Kasumi-1 (cell line): Measurements from ENCODE around the gene RHOBTB1.
"Not testable (repeated sequence)": the region's sequence is repeated elsewhere in the genome, so short reads cannot be mapped to it uniquely, and the experiment has no call there.

Source experiments
- DNase-seq, 2 experiments: peaks; one replicate each; lab custom pipeline; 2025; lab: John Stamatoyannopoulos, UW

The RHOBTB1 gene, protein sequence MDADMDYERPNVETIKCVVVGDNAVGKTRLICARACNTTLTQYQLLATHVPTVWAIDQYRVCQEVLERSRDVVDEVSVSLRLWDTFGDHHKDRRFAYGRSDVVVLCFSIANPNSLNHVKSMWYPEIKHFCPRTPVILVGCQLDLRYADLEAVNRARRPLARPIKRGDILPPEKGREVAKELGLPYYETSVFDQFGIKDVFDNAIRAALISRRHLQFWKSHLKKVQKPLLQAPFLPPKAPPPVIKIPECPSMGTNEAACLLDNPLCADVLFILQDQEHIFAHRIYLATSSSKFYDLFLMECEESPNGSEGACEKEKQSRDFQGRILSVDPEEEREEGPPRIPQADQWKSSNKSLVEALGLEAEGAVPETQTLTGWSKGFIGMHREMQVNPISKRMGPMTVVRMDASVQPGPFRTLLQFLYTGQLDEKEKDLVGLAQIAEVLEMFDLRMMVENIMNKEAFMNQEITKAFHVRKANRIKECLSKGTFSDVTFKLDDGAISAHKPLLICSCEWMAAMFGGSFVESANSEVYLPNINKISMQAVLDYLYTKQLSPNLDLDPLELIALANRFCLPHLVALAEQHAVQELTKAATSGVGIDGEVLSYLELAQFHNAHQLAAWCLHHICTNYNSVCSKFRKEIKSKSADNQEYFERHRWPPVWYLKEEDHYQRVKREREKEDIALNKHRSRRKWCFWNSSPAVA

DNA sequence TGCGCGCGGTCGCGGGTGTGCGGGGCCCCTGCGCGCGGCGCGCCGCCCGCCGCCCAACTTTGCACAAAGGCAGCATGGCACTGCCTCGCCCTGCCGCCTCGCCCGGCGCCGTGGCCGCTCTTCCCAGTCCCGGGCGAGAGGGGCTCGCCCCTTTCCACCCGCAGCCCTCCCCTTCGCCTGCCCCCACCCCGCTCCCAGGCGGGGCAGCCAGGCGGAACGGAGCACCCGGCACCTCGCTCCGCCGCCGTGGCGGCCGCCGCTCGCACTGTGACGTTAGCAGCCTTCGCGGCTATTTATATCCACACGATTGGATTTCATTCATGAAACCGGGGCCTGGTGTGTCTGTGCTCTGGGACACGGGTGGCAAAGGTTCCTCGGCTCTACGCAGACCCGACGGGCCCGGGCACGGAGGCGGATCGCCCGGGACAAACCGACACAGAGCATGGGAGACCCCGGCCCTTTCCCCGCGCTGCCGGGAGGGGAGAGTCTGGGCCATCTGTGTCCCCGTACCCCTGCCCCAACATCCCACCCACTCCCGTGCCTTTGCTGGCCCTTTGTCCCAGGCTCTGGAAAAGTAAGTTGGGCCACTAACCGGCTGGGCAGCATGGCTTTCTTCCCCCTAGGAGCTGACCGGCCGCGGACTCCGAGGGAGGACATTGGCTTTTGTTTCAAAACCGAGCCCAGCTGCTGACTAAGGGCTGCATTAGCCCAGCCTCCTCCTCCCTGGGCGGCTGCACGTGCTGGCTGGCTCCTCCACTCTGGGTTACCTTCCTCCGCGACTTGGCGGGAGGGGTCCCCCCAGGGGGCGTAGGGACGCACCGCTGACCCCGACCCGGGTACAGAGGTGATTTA is at the start of gene RHOBTB1:
Gene RHOBTB1, minus strand, starts transcription at position 128 of the 852 bp plus-strand sequence. CDS start 32,643 bp downstream, outside the sequence.
- DNase-seq = peak; percentile 55 to 79

DNA sequence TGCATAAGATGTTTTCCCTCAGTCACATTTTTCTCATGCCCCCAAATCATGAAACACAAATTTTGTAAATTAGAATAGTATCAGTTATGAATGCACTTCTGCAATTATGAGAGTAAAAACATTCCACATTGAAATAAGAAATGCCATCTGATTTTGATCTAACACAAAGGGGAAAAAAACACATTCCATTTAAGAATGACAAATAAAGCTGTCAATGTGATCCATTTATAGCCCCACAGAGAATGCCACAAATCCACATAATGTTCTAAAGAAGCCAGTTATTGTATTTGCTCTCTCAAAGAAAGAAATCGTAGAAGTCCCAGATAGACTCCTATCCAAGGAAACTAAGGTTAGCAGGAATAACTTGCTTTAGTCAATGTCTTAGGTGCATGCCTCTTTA is 48.7 kb upstream of the RHOBTB1 start:
- no peak for DNase-seq

DNA sequence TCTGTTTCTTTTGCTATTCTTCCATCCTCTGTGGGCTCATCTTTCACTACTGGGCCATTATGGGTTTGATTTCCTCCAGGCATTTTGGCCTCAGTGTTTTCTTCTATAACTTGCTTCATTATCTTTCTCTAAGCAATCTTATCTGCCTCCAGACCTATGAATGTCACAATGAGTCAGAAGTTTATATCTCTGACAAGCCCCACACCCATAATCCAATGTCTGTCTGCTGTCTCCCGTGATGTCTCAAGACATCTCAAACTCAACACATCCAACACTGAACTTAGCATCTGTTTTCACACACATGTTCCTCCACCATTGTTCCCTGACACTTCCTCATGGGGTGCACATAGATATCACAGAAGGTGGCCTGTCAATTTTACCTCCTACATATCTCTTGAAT is 46.7 kb upstream of the RHOBTB1 start:
- no peak for DNase-seq

DNA sequence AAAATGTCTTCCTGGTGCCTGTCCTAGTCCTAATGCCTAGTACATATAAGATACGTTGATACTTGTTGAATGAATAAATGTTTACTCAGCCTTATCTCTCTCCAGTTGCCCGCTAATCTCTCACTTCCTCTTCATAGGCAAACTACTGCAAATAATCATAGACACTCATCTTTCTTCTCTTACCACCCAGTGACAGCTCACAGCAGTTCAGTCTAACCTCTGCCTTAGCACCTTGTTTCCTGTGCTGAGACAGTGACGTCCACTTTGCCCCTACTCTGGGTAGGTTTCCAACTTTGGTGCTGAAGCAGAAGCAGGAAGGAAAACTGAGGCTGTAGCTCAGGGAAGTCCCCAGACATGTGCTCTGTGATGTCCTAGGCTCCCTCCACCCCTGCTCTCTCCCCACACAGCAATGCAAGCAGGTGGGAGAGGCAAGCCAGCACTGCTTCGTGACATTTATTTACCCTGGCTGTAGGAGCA is 45.5 kb upstream of the RHOBTB1 start:
- DNase-seq = no peak

DNA sequence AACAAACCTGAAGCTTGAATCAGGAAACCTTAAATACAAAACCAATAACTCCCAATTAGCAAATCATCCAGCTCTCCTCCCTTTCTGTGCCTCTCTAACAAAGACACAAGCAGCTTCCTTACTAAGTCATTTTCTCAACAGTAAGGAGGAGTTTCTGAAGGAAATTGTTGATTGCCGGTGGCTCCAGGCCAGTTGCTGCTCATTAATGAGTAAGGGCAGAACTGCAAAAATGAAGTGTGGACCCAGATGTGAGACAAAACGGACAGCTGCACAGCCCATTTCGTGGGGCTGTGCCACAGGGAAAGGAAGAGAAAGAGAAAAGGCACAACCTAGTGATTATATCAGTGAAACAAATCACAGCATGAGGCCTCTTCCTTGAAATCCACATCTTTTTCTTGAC is 42.8 kb upstream of the RHOBTB1 start:
- no peak for DNase-seq

DNA sequence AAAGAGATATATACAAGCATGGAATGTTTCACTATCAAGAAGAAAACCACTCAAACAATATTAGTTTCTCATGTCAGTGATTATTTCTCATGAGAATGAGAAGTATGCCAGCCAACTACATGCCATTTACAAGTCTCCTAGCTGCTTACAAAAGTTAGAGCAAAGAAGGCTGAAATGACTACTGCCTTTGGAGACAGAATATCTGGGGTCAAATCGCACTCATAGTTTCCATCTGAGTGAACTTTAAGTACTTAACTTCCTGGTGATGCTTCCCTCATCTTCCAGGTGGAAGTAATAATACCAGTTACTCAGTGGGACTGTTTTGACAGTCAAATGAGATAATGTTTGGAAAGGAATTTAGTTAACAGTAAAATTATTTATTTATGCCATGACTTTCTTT is 42.0 kb upstream of the RHOBTB1 start:
- DNase-seq = no peak

DNA sequence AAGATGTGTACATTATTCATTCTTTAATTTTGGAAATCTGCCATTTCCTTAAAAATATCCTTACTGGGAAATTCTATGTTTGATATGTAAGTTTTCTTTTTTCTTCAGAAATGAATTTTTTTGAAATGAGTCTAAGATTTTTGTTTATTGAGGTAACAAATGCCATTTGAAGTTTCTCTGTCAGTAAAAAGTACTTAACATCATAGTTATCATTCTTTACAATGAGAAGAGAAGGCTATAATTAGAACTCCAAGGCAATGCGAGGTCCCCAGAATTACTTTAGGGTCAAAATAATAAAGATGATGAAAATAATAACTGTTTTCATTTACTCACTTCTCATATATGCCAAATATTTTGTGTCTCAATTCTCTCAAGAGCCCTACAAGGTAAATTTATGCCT is 37.0 kb upstream of the RHOBTB1 start:
- no peak for DNase-seq

DNA sequence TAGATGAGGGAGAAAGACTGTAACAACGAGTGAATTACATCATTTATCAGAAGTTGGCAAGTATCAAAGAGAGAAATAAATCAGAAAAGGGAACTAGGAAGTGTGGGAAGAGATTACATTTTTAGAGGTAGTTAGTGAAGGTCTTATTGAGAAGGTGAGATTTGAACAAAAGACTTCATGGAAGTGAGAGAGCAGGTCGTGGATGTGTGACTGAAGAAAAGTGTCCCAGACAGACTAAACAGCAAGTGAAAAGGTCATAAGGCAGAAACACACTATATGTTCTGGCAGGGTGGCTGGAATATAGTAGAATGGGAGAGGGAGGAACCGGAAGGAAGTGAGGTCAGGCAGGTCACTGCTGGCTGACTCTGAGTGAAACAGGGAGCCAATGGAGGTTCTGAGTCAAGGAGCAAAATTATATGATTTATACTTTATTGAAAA is 35.7 kb upstream of the RHOBTB1 start:
- no peak for DNase-seq

DNA sequence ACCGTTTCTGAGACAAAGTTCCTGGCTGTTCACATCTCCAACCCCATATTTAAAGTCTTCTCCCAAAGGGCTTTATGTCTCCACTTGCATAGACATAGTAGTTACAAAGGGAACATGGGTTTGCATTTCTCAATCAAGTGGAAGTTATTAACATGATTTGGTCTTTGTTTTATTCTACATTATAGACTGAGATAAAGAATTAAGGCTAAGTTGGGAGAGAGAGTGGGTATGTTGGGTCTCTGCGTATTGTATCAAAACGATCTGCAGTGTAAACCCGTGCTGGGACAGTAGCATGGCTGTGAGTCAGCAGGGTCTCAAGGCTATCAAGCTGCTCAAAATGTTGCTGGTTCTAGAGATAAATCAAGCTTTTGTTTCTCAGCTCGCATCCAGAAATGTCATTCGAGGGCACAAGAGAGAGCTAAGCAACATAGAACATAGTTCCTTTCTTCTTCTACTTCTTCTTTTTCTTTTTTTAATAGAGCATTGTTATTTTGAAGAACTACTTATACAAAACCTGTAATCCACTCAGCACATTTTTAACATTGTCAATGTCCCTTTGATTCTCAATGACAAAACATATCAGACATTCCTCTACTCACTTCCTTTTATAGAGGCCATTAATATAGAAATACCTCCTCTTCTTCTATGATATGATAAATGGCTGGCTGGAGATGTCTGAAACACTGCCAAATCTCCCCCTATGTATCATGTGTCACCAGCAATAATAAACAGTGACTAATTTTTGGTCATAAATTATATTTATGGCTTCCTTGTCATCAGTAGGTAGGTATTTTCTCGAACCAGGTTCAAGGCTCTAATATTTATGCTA is 34.5 kb upstream of the RHOBTB1 start:
- DNase-seq = no peak

DNA sequence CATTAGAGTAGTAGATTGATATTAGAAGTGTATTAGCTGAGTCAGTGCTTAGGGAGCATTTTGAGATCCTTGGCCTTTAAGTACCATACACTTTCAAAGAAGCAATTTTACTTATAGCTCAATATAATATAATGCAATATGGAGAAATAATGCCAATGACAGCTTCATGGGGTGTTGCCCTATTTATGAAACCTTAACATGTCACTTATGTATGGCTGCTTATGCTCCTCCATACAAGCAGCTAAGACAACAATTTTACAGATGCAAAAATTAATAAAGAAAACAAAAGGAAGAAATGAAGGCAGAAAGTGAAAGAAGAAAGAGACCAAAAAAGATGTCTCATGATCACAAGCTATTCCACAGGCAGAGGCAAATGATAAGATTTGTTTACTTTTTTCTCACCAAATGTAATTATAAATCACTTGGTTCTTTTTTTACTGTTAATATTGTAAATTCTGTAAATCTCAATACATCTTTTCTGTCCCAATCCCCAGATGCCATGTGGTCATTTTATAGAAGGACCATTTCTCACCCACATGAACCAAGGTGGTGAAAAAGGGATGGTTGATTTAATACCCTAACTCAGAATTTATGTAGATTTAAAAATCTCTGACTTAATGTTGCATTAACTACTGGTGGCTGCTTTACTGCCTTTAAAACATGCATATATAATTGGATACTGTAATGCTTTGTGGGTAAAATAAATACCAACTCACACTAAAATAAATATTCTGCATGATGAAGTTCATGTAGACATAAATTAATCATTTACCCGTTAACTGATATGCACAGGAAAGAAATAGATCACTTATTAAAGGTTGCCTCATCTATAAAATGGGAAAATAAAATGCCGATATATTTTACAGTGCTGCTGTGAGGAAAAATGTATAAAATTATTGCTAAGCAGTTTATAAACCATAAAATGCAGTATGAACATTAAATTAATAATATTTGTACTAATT is 33.5 kb upstream of the RHOBTB1 start:
- DNase-seq = no peak

DNA sequence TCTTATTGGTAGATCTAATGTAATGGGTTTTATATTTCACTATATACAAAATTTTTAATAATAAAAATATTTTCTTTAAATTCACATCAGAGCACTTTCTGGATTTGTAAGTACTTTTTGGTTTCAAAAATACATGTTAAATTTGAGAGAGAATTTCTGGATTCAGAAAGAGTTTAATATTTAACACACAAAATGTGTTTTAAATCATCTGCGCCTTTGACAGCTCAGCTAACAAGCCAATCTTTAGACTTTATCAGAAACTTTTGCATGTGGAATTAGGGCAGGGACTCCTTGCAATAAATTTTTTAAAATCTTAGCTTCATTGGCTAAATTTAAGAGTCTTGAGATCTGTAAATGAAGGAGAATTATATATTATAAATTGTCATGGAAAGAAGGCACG is 32.7 kb upstream of the RHOBTB1 start:
- no peak for DNase-seq

DNA sequence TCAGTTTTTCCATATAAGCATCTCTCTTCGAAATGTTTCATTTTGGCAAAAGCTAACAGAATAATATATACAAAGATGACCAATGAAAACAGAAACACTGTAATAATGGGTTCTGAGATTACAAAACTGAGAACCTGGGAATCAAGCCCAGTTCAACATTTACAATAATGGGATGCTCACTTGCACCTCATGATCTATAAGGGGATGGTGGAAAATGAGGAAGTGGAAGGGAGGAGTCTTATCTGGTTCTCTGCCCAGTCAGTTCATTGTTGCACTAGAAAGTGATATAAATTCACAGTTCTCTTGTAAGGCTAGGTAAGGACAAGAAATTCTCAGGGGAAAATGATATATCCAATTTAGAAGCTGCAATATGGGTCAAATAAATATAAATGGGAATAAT is 31.7 kb upstream of the RHOBTB1 start:
- peak; percentile 46 to 61 for DNase-seq

DNA sequence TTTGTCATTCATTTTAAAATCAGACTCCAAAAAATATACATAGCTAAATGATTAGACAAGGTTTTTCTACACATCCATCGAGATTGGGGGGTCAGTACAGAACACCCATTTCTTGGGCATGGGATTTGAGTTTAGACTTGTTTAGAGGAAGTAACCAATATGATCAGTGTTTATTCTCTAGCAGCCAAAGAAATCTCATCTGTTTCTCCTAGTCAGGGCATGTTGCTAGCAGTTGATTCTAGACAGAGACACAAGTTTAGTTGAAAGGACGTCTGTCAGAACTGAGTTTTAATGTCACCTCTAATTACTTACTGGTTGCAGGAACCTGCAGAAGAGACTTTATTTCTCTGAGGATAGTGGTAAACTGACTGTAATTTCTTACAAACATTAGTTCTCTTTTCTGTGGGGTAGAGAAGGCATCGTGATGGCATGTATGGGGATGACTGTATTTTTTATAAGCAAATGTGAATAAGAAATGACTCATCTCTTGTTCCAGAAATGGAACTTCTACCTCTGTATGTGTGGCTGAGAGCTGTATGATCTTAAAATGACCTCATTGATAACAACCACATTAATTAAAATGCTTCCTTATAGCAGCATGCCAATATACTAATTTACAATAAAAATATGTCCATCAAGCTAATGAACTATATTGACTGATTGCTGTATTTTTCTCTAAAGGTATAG is 30.6 kb upstream of the RHOBTB1 start:
- no peak for DNase-seq

DNA sequence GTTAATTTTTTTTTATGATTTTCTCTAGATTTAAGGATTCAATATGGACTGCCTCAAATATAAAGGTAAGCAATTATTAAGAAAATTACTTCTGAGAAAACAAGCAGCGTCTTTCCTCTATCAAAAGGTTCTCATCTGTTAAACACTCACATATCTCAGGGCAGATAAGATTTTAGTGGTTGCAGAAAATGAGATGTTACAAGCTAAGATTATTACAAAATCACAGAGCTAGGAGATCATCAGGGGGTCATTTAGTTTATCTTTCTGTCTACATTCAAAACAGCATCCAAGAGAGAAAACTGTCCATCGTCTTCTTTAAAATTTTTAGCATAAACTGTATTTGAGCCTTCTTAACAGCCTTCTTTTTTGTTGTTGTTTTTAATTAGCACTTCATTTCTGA is 29.1 kb upstream of the RHOBTB1 start:
- DNase-seq = no peak

DNA sequence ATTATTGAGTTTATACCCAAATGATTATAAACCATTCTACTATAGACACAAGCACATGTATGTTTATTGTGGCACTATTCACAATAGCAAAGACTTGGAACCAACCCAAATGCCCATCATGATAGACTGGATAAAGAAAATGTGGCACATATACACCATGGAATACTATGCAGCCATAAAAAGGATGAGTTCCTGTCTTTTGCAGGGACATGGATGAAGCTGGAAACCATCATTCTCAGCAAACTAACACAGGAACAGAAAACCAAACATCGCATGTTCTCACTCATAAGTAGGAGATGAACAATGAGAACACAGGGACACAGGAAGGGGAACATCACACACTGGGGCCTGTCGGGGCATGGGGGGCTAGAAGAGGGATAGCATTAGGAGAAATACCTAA is 28.2 kb upstream of the RHOBTB1 start:
- DNase-seq = not testable (repeated sequence)

DNA sequence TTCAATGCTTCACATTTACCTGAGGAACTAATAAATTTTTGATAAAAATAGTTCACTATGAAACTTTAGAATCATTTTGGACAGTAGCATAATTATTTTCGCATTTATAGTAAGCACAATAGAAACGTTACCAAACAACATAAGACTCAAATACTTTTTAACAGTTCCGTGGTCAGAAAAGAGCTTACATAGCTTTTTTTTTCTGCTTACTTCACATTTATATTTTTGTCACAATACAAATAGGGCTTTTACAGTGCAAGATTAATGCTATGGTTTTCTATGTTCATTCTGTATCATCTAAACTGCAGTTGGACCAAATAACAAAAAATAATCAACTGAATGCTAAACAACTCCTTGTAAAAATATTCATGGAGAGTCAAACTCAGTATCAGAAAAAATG is 26.5 kb upstream of the RHOBTB1 start:
- DNase-seq = no peak

DNA sequence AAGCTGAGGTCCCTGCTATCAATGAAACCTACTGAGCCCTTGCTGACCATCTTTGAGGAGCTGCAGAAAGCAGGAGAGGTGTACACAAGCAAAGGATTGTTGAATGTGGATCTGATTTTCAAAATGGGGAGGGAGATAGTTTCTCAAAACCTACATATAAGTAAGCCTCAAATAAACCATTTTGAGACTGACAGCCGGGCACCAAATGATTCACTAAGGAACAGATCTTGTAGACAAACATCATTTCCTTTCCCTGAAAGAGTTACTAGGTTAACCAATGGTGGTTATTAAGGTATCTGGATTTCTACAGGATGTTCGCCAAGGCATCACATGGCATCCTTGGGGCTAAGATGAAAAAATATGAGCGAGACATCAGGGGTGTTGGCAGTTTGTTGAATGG is 24.5 kb upstream of the RHOBTB1 start:
- DNase-seq = no peak

DNA sequence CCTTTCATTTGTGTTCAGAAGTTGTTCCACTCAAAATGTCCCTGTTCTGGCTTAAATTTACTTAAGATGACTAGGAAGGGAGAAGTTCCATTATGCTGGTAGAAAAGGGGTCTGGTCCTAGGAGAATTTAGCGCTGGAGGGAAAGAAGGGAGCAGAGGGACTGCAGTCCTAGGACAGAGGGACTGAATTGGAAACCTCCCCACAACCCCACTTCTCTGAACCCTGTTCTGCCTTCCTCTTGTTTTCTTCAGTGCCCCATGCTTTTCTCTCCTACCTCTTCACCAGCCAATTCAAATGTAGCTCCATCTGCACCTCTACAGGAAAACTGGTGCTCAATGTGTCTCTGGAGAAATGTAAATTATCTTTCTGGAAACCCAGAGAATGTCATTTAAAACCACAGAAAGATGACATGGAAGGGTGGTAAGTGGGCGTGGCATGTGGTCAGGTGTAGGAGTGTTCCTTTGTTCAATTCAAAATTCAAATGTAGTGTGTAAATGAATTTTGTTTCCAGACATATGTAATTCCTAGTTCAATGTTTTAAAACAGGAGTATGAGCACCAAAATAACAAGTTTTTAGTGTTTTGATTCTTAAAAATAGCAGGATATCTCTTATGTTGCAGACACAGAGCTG is 24.0 kb upstream of the RHOBTB1 start:
- no peak for DNase-seq

DNA sequence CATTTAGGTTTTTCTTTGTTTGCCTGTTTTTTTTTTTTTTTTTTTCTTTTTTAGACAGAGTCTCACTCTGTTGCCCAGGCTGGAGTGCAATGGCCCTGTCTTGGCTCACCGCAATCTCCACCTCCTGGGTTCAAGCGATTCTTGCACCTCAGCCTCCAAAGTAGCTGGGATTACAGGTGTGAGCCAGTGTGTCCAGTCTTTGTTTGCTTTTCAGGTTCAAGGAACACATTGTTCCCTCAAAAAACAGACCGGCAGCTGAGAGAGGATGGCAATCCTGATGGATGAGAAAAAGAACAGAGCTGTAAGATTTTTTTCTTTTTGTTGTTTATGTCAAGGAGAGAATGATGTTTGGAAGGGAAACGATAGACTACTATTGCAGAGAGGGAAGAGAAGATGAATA is 23.3 kb upstream of the RHOBTB1 start:
- no peak for DNase-seq
